Rectal smooth muscle tissue (tissue), 1 donor: ENCODE measurements around the gene MB.

ENCODE experiments used
- H3K27ac ChIP-seq: one replicate; pipeline ENCODE4 v1.7.0; 2013; ENCODE audit warnings: low read depth, low read length, inconsistent platforms
- H3K27me3 ChIP-seq: one replicate; pipeline ENCODE4 v1.7.0; 2013; ENCODE audit warnings: low read length; ENCODE audit not compliant: control insufficient read depth, insufficient read depth
- H3K36me3 ChIP-seq: one replicate; pipeline ENCODE4 v1.7.0; 2013; ENCODE audit warnings: low read length; ENCODE audit not compliant: control insufficient read depth, insufficient read depth
- H3K4me1 ChIP-seq: one replicate; pipeline ENCODE4 v1.7.0; 2013; ENCODE audit warnings: low read length; ENCODE audit not compliant: control insufficient read depth, insufficient read depth
- H3K4me3 ChIP-seq: one replicate; pipeline ENCODE4 v1.7.0; 2013; ENCODE audit warnings: low read length
- H3K9ac ChIP-seq: one replicate; pipeline ENCODE4 v1.7.0; 2013; ENCODE audit warnings: low read length

Gene MB

DNA sequence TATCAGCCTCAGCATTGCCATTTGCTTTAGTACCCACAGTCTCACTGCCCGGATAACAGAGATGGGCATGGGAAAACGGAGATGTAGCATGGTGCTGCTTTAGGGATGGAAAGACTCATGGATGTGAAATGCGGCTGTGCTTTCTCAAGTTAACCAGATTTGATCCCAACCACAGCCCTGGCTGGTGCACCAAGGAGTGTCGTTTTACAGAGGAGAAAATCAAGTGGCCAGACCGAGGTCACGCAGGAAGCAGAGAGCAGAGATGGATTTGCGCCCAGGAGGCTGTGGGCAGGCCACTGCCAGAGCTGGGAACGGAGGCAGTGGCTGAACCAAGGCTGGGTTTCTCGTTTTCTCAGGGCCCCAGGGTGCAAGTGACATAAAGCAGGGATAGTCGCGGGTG lies 9.0 kb downstream of the MB start:
- H3K9ac ChIP-seq, result no peak overlapping the region
- H3K4me3 ChIP-seq, result no peak overlapping the region
- no peaks in the 10 kb centered on the region for H3K27me3 ChIP-seq
- no peaks in the 10 kb centered on the region for H3K36me3 ChIP-seq
- no peak overlapping the region for H3K27ac ChIP-seq
- H3K4me1 ChIP-seq, result peaks cover 13% of the 10 kb centered on the region

DNA sequence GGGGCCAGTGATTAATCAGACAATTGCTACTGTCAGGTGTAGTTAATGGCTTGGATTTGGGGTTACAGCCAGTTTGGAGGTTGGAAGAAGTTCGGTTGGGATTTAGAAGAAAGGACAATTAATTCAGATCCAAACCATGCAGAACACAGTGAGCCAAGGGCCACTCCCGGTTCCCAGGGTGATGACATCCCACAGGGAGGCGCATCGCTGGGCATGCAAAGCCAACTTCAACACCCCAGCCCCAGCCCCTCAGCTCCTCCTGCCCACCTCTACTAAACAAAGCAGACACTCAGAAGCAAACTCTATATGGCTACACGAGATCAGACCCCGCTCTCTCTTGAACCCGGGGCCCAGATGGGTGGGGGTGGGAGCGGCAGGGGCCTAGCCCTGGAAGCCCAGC lies 10.2 kb downstream of the MB start:
- no peak overlapping the region for H3K4me3 ChIP-seq
- H3K4me1 ChIP-seq, result peaks cover 13% of the 10 kb centered on the region
- no peak overlapping the region for H3K9ac ChIP-seq
- no peak overlapping the region for H3K27ac ChIP-seq
- no peaks in the 10 kb centered on the region for H3K36me3 ChIP-seq
- H3K27me3 ChIP-seq, result no peaks in the 10 kb centered on the region

DNA sequence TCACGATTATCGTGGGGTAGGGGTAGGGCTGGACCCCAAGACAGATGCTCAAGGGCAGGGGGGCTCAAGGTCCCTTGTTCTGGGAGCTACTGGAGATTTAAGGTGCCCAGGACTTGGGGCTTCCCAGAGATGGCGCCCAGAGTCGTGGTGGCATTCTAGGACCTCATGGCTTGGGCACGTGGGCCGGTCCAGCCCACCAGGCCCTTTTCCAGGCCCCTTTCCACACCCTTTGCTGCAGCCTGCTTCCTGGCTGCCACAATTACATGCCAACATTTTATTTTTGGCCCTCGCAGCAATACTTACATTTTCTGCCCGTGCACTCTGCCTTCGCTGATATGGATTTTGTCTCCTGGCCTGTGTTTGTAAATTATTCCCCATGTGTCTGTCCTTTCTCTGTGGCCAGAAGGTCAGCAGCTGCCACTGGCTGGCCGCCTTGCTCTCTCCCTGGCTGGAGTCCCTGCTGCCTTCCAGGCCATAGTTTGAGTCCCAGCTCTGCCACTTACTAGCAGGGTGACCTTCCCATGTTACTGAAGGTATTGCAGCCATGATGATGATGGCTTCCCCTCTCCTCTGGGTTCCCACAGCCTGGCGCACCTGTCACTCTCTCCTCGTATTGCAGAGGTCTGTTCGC lies 11.2 kb downstream of the MB start:
- no peak overlapping the region for H3K9ac ChIP-seq
- H3K4me1 ChIP-seq, result peaks cover 13% of the 10 kb centered on the region
- H3K27me3 ChIP-seq, result no peaks in the 10 kb centered on the region
- no peak overlapping the region for H3K4me3 ChIP-seq
- H3K36me3 ChIP-seq, result no peaks in the 10 kb centered on the region
- H3K27ac ChIP-seq, result peak overlapping the region; percentile 58

DNA sequence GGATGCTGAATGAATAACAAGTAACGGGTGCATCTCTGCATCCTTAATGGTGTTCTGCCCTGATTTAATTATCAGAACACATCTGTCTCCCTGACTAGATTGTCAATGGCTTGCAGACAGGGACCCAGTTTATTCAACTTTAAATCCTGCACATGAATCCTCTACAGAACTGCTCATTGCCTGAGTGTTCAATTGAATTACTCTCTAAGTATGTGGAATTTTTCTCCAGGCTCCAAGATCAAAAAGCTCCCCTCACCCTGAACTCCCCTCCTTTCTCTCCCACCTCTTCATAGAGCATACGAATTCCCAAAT lies 11.8 kb downstream of the MB start:
- Histone ChIP-seq H3K4me3 (no peak overlapping the region), H3K27me3 (no peaks in the 10 kb centered on the region), H3K4me1 (peaks cover 13% of the 10 kb centered on the region), H3K9ac (no peak overlapping the region), H3K27ac (peak overlapping the region; percentile 58), H3K36me3 (no peaks in the 10 kb centered on the region)

DNA sequence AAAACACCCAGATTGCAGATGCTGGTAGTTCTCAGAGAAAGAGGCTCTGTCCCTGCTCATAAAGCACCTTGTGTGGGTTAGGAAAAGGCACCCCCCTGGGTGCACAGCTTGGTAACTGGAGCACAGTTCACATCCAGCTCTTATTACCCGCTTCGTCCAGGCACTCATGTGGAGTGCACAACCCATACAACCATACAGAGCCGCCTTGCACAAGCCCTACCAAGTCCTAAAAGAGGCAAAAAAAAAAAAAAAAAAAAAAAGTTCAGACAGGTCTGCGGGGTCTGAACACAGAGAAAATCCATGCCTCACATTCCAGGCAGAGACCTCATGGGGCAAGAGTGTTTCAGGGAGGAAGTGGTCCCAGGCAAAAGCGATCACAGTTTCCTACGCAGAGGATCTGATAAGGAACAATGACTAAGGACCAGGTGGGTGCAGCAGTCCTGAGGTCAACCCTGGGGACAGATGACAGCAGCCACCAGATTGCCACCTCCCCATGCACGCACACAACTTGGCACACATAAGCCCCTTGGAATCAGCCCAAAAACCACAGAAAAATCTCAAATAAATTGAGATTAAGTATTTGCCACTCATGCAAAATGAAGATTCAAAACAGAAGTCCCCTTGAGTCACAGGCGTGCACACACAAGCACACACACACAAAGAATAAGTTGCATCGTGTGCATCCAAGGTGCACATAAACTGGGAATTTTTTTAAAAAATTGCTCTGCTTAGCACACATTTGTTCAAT lies 12.3 kb downstream of the MB start:
- no peak overlapping the region for H3K4me3 ChIP-seq
- no peak overlapping the region for H3K27ac ChIP-seq

GRCh38 chr22:35601743-35602615 lies 15.2 kb downstream of the MB start:
- Histone ChIP-seq H3K4me1 (peaks cover 20% of the 10 kb centered on the region), H3K4me3 (no peak overlapping the region), H3K36me3 (no peaks in the 10 kb centered on the region), H3K27me3 (no peaks in the 10 kb centered on the region), H3K27ac (no peak overlapping the region), H3K9ac (no peak overlapping the region)

More for the DNA sequence above, 12.3 kb downstream of the MB start:
- Histone ChIP-seq H3K27me3 (no peaks in the 10 kb centered on the region), H3K4me1 (peaks cover 13% of the 10 kb centered on the region), H3K36me3 (no peaks in the 10 kb centered on the region), H3K9ac (no peak overlapping the region)

DNA sequence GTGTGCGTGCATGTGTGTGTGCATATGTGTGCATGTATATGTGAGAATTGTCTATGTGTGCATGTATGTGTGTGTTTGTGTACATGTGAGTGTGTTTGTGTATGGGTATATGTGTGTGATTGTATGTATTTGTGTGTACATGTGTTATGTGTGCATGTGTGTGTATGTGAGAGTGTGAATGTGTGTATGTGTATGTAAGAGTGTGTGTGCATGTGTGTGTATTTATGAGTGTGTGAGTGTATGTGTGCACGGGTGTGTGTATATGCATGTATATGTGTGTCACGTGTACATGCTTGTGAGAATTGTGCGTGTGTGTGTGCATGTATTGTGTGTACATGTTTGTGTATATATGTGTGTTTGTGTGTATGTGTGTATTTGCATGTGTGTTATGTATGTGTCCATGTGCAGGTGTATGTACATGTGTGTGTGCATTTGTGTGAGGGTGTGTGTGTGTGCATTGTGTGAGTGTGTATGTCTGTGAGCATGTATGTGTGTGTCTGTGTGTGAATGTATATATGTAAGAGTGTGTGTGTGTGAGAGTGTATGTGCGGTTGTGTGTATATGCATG lies 16.0 kb downstream of the MB start:
- Histone ChIP-seq H3K4me1 (peaks cover 17% of the 10 kb centered on the region), H3K36me3 (no peaks in the 10 kb centered on the region), H3K9ac (no peak overlapping the region), H3K4me3 (no peak overlapping the region), H3K27ac (no peak overlapping the region), H3K27me3 (no peaks in the 10 kb centered on the region)

- peaks cover 11% of the 10 kb centered on the region for H3K4me1 ChIP-seq
- H3K4me3 ChIP-seq, result no peak overlapping the region
- H3K27ac ChIP-seq, result no peak overlapping the region
- no peak overlapping the region for H3K9ac ChIP-seq
- no peaks in the 10 kb centered on the region for H3K27me3 ChIP-seq
- no peaks in the 10 kb centered on the region for H3K36me3 ChIP-seq
These were observed 16.7 kb downstream of the MB start for GRCh38 chr22:35600476-35600875.

DNA sequence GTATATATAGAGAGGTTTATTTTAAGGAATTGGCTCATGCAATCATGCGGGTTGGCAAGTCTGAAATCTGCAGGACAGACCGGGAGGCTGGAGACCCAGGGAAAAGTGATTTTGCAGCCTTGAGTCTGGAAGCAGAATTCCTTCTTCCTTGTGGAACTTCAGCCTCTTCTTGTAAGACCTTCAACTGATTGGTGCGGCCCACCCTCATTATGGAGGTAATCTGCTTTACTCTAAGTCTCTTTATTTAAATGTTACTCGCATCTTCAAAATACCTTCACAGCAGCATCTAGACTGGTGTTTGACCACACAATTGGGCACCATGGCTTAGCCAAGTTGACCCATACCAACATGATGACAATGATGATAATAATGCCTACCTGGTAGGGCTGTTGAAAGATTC lies 17.8 kb downstream of the MB start:
- H3K36me3 ChIP-seq, result no peaks in the 10 kb centered on the region
- no peak overlapping the region for H3K9ac ChIP-seq
- peaks cover 11% of the 10 kb centered on the region for H3K4me1 ChIP-seq
- H3K4me3 ChIP-seq, result no peak overlapping the region
- no peaks in the 10 kb centered on the region for H3K27me3 ChIP-seq
- no peak overlapping the region for H3K27ac ChIP-seq

DNA sequence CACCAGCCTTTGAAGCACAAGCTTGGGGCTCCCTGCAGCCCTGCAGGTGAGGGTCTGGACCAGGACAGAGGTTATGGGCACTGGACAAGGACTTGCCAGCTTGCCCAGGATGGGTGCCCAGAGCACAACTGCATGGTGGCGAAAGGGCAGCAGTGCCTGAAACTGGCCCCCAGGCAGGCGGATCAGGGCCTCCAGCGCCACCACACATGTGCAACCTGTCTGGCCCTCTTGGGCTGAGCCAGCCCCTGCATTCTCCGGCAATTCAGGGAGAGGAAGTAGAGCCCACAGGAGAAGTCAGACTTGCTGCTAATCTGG lies 18.8 kb downstream of the MB start:
- Histone ChIP-seq H3K27ac (no peak overlapping the region), H3K27me3 (no peaks in the 10 kb centered on the region), H3K36me3 (no peaks in the 10 kb centered on the region), H3K9ac (no peak overlapping the region), H3K4me1 (peaks cover 20% of the 10 kb centered on the region), H3K4me3 (no peak overlapping the region)

DNA sequence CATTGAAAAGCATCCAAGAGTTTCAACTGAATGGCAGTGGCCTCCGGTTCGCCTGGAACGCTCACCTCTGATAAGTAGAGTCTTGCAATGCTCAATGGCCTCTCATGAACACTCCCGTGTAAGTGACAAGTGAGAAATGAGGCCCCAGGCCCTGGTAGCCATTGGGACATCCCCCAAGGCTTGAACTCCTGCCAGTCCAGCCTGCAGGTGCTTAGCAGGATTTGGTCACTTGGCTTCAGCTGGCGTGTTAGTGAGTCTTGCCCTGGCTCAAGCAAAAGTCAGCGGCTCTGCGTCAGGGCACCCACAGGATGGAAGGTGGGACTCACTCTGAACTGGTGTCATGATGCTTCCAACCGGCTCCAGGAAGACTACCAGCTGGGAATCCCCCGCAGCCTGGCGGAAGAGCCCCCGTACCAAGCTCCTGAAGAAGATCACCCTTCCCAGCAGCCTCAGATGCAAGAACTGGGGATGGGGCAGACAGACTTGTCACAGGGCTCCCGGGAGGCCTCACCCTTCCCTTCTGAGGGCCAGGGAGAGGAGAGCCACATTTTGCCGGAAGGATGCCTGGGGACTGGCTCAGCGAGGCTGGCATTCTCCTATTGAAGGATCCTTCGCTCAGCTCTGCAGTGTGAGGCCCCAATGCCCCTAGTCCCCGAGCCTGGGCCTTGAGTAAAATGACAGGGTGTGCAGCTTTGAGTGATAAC lies 19.3 kb downstream of the MB start:
- Histone ChIP-seq H3K36me3 (no peaks in the 10 kb centered on the region), H3K9ac (no peak overlapping the region), H3K27me3 (no peaks in the 10 kb centered on the region), H3K4me3 (no peak overlapping the region), H3K27ac (peak overlapping the region; percentile 28), H3K4me1 (peaks cover 23% of the 10 kb centered on the region)

GRCh38 chr22:35596821-35597220 lies 20.3 kb downstream of the MB start:
- Histone ChIP-seq H3K27ac (peak overlapping the region; percentile 65), H3K4me1 (peaks cover 28% of the 10 kb centered on the region), H3K36me3 (no peaks in the 10 kb centered on the region), H3K9ac (no peak overlapping the region), H3K4me3 (no peak overlapping the region), H3K27me3 (no peaks in the 10 kb centered on the region)
